GM23338 (cell line): ENCODE data around the gene KIF2A. TPM values are rescaled to one million over a fixed set of nuclear protein-coding genes. Genes with fewer than 3 reads are reported as not detected.

Experiments used
- ATAC-seq: fragments of 200-7000 bp; cut with Tn5 transposase; 3 replicates; pipeline ENCODE4 v1.9.1; 2020
- DNase-seq: peaks from one replicate; pipeline ENCODE4 v3.0.0-alpha.2; 2015; ENCODE audit warnings: low spot score
- H2AFZ ChIP-seq: fragments of 200-600 bp; sonication (generic); 2 replicates; pipeline ENCODE4 v1.8.0; 2016; ENCODE audit warnings: antibody characterized with exemption, mild to moderate bottlenecking, moderate library complexity
- H3F3A ChIP-seq: fragments of 200-600 bp; sonication (generic); replicated peaks from 2 replicates; pipeline ENCODE4 v1.8.0; 2017; ENCODE audit warnings: antibody characterized with exemption, mixed run types, low read depth
- H3K27ac ChIP-seq: fragments of 200-600 bp; sonication (generic); 2 replicates; pipeline ENCODE4 v1.6.1; 2016; ENCODE audit warnings: low read depth
- H3K27me3 ChIP-seq: fragments of 200-600 bp; sonication (generic); 2 replicates; pipeline ENCODE4 v1.8.0; 2016; ENCODE audit warnings: mild to moderate bottlenecking, mixed run types, moderate library complexity; ENCODE audit not compliant: insufficient read depth
- H3K36me3 ChIP-seq: fragments of 200-600 bp; sonication (generic); 2 replicates; pipeline ENCODE4 v1.8.0; 2016; ENCODE audit warnings: mild to moderate bottlenecking; ENCODE audit not compliant: insufficient read depth
- H3K4me1 ChIP-seq: fragments of 200-600 bp; sonication (generic); 2 replicates; pipeline ENCODE4 v1.8.0; 2016; ENCODE audit warnings: mild to moderate bottlenecking, moderate library complexity; ENCODE audit not compliant: insufficient read depth
- H3K4me2 ChIP-seq: fragments of 200-600 bp; sonication (generic); 2 replicates; pipeline ENCODE4 v1.7.1; 2017; ENCODE audit warnings: mixed run types
- H3K4me3 ChIP-seq: fragments of 200-600 bp; sonication (generic); 2 replicates; pipeline ENCODE4 v1.6.1; 2016; ENCODE audit warnings: mixed run types
- H3K79me2 ChIP-seq: fragments of 200-600 bp; sonication (generic); replicated peaks from 2 replicates; pipeline ENCODE4 v1.8.0; 2017; ENCODE audit warnings: mild to moderate bottlenecking; ENCODE audit not compliant: insufficient read depth
- H3K9me2 ChIP-seq: fragments of 200-600 bp; sonication (generic); 2 replicates; pipeline ENCODE4 v1.8.0; 2017; ENCODE audit not compliant: insufficient read depth
- H4K20me1 ChIP-seq: fragments of 200-600 bp; sonication (generic); replicated peaks from 2 replicates; pipeline ENCODE4 v1.8.0; 2017; ENCODE audit warnings: mild to moderate bottlenecking; ENCODE audit not compliant: insufficient read depth
- H3K27ac Mint-ChIP-seq: 2 replicates; pipeline ENCODE4 v1.8.0; 2020; ENCODE audit warnings: inconsistent platforms, mild to moderate bottlenecking, moderate library complexity, mixed read lengths
- H3K27me3 Mint-ChIP-seq: 3 replicates; pipeline ENCODE4 v1.8.0; 2022; ENCODE audit warnings: low read depth, mild to moderate bottlenecking, moderate library complexity, mixed read lengths, inconsistent platforms; ENCODE audit not compliant: insufficient read depth, poor library complexity
- H3K36me3 Mint-ChIP-seq: 3 replicates; pipeline ENCODE4 v1.8.0; 2021; ENCODE audit warnings: low read depth, mild to moderate bottlenecking, inconsistent platforms, moderate library complexity, mixed read lengths
- H3K4me1 Mint-ChIP-seq: 3 replicates; pipeline ENCODE4 v1.8.0; 2020; ENCODE audit warnings: mild to moderate bottlenecking, inconsistent platforms, mixed read lengths
- H3K4me3 Mint-ChIP-seq: 3 replicates; pipeline ENCODE4 v1.8.0; 2021; ENCODE audit warnings: moderate library complexity, mild to moderate bottlenecking, inconsistent platforms, mixed read lengths
- H3K9me3 Mint-ChIP-seq: 3 replicates; pipeline ENCODE4 v1.8.0; 2020; ENCODE audit warnings: moderate library complexity, mild to moderate bottlenecking, inconsistent platforms, mixed read lengths
- ETS1 ChIP-seq: IDR thresholded peaks from 2 replicates; pipeline ENCODE4 v1.6.1; 2016; ENCODE audit warnings: antibody characterized with exemption
- EZH2 ChIP-seq: fragments of 200-600 bp; sonication (generic); IDR thresholded peaks from one replicate; pipeline ENCODE4 v1.8.0; 2017; ENCODE audit warnings: antibody characterized with exemption, mild to moderate bottlenecking, low read depth; ENCODE audit not compliant: unreplicated experiment
- NANOG ChIP-seq: IDR thresholded peaks from 2 replicates; pipeline ENCODE4 v1.6.1; 2016; ENCODE audit warnings: antibody characterized with exemption, borderline replicate concordance
- POLR2AphosphoS5 ChIP-seq: IDR thresholded peaks from 2 replicates; pipeline ENCODE4 v1.6.1; 2016; ENCODE audit warnings: antibody characterized with exemption, low read depth
- STAT1 ChIP-seq: IDR thresholded peaks from one replicate; pipeline ENCODE4 v1.6.1; 2016; ENCODE audit warnings: antibody characterized with exemption; ENCODE audit not compliant: unreplicated experiment
- polyA plus RNA-seq: library from polyadenylated mRNA; unstranded; fragments of >200 nt; fragmentation: Nextera tagmentation; extraction: Ambion mirVana; gene quantifications from 2 replicates; pipeline ENCODE4 v1.2.1, GENCODE V29; 2016
- total RNA-seq: library from RNA; depleted of rRNA; stranded (reverse); fragments of >200 nt; shearing (Covaris generic); gene quantifications from 2 replicates; pipeline ENCODE4 v1.2.3, GENCODE V29; 2014

The KIF2A gene
- total and polyA plus RNA-seq, 2 experiments from 2014 or later, result 120 to 122 TPM

GRCh38 chr5:62395210-62395950, 89.4 kb downstream of the KIF2A start:
- Histone ChIP-seq H3F3A (no peaks in the 10 kb centered on the region), H3K9me2 (no peaks in the 10 kb centered on the region), H4K20me1 (no peaks in the 10 kb centered on the region), H3K4me2 (no peak overlapping the region), H3K27ac (no peak overlapping the region), H3K4me1 (no peaks in the 10 kb centered on the region), H3K79me2 (0 out of 2 replicates have a peak, but pooled peaks cover under 1% of the 10 kb centered on the region), H3K36me3 (peaks cover 41% of the 10 kb centered on the region), H3K4me3 (no peak overlapping the region), H2AFZ (no peak overlapping the region), H3K27me3 (no peaks in the 10 kb centered on the region)
- no peaks in the 10 kb centered on the region for H3K4me1 Mint-ChIP-seq
- peaks cover 51% of the 10 kb centered on the region; the same call in 2 of the 3 replicates for H3K36me3 Mint-ChIP-seq
- H3K4me3 Mint-ChIP-seq, result no peak overlapping the region
- ATAC-seq (no peak), DNase-seq (no peak)
- no peaks in the 10 kb centered on the region for H3K9me3 Mint-ChIP-seq
- H3K27me3 Mint-ChIP-seq, result no peaks in the 10 kb centered on the region
- no peak overlapping the region for H3K27ac Mint-ChIP-seq
- TF ChIP-seq EZH2 (no peak), ETS1 (no peak), POLR2AphosphoS5 (no peak), NANOG (no peak)

- Mint-ChIP-seq H3K4me1 (peaks cover 17% of the 10 kb centered on the region), H3K4me3 (peak within 1 kb of the TSS; percentile 94), H3K9me3 (no peaks in the 10 kb centered on the region), H3K27me3 (peaks cover 2% of the 10 kb centered on the region), H3K27ac (peak within 1 kb of the TSS; percentile 99), H3K36me3 (peaks cover 18% of the 10 kb centered on the region; the same call in 2 of the 3 replicates)
- peak within 1 kb of the TSS; percentile 93 for H2AFZ ChIP-seq
- DNase-seq (peak; percentile 99), ATAC-seq (peak; percentile 97)
- TF ChIP-seq ETS1 (peak; percentile 88), POLR2AphosphoS5 (peak; percentile 100), STAT1 (no peak)
- peaks cover 22% of the 10 kb centered on the region for H3K79me2 ChIP-seq
- H4K20me1 ChIP-seq, result no peaks in the 10 kb centered on the region
- no peaks in the 10 kb centered on the region for H3K27me3 ChIP-seq
- peak within 1 kb of the TSS; percentile 98 for H3K27ac ChIP-seq
- H3F3A ChIP-seq, result no peaks in the 10 kb centered on the region
- H3K4me1 ChIP-seq, result peaks cover 12% of the 10 kb centered on the region
- H3K4me3 ChIP-seq, result peak within 1 kb of the TSS; percentile 94
- H3K36me3 ChIP-seq, result peaks cover 19% of the 10 kb centered on the region
- H3K9me2 ChIP-seq, result no peaks in the 10 kb centered on the region
- H3K4me2 ChIP-seq, result peak within 1 kb of the TSS; percentile 99
Observed at GRCh38 chr5:62403411-62404250, 97.6 kb downstream of the KIF2A start, which contains the start of gene DIMT1. TSS of gene DIMT1 (minus strand) at chr5:62403905. CDS start at chr5:62403772, 133 bp downstream.
